Measurements from ENCODE around the gene SCARB2. TPM values are rescaled to one million over a fixed set of nuclear protein-coding genes. Genes with fewer than 3 reads are reported as not detected.
A peak's percentile ranks its signal among the peaks of the same experiment; 100 is the strongest.

Gene SCARB2
- total RNA-seq, 1 donor from 2014 or later = 228 TPM

GRCh38 chr4:76226418-76226817, 12.8 kb upstream of the SCARB2 start:
- no peak for DNase-seq (ENCODE audit: low spot score)

- DNase-seq (ENCODE audit: low spot score) = no peak
These were observed 10.5 kb upstream of the SCARB2 start for GRCh38 chr4:76224171-76224570.

- DNase-seq (ENCODE audit: low spot score) = no peak
These were observed 5.9 kb upstream of the SCARB2 start for GRCh38 chr4:76219299-76220055.

GRCh38 chr4:76216975-76217814, 3.6 kb upstream of the SCARB2 start:
- no peak for DNase-seq (ENCODE audit: low spot score)

- DNase-seq (ENCODE audit: low spot score) = no peak
These were observed 2.9 kb upstream of the SCARB2 start for GRCh38 chr4:76216524-76216923.

GRCh38 chr4:76215077-76215476, 1.5 kb upstream of the SCARB2 start:
- no peak for DNase-seq (ENCODE audit: low spot score)

DNA sequence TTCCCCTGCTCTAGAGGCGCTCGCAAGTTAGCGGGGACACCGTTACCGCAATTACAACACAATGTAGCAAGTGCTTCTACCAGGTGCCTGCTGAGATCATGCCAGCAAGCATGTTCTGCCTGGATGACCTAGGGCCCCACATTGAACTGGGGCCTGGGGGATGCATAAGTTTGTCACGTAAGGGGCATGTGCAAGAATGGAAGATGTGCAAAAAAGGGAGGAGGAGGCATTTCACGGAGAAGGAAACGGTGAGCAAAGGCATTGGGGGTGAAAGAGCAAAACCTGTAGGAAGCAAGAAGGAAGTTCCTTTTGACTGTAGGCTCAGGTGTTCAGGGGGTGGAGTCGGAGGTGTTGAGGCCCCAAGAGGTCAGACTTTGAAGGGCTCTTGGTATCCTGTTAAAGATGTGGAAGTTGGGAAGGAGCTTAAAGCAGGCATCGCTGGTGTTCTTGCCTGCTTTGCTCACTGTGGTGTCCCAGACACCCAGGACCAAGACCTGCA, 602 bp upstream of the SCARB2 start:
- no peak for DNase-seq (ENCODE audit: low spot score)

GRCh38 chr4:76212851-76213414, 691 bp downstream of the SCARB2 start:
- no peak for DNase-seq (ENCODE audit: low spot score)

DNA sequence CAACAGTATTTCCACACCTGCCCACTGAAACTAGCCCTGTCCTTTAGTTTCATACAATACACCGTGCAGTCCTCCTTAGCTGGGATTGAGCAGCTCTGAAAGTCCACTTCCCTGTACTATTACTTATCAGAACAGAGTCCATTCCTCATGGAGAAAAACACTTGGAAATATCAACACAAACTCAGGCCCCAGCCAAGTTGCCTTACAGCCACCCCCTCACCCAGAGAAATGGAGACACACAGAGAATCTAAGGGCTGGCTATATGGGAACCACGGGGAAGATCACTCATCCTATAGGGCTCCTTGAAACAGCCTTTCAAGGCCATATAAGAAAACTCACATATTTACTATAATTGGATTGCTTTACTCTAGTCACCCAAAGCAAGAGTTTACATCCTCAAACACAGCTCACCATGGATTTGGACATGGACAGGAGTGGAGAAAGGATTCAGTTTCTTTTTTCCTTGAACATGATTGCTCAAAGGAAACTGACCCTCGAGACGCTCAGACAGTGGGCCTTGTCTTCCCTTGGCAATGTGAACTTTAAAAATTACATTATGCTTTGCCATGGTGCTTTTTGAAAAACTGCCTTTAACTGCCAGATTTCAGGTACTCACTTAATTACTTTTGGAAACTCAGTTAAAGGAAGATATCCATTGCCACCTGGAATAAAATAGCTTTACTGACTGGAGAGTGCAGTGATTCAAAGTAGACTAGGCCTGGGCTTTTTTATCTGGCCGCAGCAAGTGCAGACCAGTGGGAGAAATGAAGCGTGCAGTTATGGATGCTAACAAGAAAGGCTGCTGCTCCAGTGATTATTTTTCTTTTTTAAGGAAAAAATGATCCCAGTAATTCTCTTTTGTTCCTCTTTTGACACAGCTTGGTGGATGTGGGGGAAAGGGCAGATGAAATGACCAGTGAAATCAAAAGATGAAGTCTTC, 1.6 kb downstream of the SCARB2 start:
- DNase-seq (ENCODE audit: low spot score) = no peak

GRCh38 chr4:76210452-76210851, 3.2 kb downstream of the SCARB2 start:
- DNase-seq (ENCODE audit: low spot score) = no peak

- DNase-seq (ENCODE audit: low spot score) = no peak
These were observed 3.7 kb downstream of the SCARB2 start for GRCh38 chr4:76209881-76210280.

- peak; percentile 86 for DNase-seq (ENCODE audit: low spot score)
These were observed 5.4 kb downstream of the SCARB2 start for GRCh38 chr4:76208005-76208765.

- DNase-seq (ENCODE audit: low spot score) = no peak
These were observed 6.1 kb downstream of the SCARB2 start for GRCh38 chr4:76207549-76207948.

DNA sequence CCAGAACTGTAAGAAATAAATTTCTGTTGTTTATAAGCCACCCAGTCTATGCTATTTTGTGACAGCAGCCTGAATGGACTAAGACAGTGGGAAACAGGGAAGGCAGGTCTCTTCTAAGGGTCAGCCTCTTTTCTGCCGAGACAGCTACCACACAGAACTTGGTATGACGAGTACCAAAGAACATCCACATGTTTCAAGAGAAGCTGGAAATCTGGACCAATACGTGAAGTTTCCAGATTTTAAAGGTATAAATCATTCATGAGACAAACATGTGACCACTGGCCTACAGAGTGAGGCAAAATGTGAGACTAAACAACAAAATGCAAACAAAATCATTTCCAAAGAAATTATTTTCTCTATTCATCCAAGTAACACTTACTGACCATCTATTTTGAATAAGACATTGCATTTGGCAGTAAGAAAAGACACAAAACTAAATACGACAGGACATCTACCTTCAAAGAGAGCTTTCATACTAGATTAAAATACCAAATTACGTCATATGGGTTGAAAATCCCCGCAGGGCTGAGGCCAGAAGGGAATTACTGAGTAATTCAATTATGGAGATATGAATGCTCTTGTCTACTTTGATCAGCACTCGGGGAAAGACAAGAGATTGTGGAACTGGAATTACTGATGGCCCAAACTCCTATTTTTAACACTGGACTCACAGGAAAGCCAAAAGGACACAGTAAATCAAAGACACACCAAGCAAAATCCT, 7.2 kb downstream of the SCARB2 start:
- DNase-seq (ENCODE audit: low spot score) = no peak

GRCh38 chr4:76205476-76205875, 8.1 kb downstream of the SCARB2 start:
- DNase-seq (ENCODE audit: low spot score) = no peak

DNA sequence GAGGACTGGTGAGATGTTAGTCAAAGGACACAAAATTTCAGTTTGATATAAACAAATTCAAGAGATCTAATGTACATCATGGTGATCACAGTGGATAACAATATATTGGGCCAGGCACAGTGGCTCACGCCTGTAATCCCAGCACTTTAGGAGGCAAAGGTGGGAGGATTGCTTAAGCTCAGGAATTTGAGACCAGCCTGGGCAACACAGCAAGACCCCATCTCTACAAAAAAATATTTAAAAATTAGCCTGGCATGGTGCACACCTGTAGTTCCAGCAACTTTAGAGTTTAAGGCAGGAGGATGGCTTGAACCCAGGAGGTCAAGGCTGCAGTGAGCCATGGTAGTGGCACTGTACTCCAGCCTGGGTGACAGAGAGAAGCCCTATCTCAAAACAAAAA, 8.7 kb downstream of the SCARB2 start:
- DNase-seq (ENCODE audit: low spot score) = no peak

DNA sequence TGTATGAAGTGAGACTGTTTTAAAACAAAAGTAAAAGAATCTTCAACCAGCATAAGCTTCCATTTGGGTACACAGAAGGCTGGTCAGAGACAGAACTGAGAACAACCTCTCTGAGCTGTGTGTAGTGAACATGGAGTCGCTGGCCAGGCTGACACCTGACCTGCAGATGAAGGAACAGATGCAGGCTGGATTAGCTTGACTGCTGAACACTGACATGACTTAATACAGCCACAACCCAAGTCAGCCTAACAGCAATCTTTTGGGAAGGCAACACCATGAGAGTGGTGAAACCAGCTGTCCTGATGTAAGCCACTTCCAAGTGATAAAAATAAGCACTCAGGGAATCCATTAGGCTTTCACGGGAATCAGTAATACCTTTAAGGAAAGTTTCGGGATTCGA, 10.1 kb downstream of the SCARB2 start:
- no peak for DNase-seq (ENCODE audit: low spot score)

GRCh38 chr4:76201276-76201675, 12.3 kb downstream of the SCARB2 start:
- DNase-seq (ENCODE audit: low spot score) = no peak

DNA sequence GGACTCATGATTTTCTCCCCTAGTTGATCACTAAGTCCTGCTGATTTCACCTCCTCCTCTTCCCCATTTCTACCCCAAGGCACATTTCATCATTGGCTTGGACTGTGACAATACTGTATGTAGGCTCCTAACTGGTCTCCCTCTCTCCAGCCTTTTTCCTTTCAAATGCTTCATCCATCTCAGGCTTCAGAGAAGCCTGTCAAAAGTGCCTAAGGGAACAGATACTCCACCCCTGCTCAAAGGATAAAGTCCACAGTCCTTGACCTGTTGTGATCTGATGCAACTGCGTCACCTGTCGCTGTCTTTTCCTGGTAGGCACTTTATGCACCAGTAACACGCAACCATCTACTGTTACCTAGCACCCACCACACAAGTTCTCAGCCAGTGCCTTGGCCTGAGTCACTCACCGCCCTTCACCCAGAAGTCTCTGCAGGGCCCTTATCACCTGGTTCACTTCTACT, 12.8 kb downstream of the SCARB2 start:
- DNase-seq (ENCODE audit: low spot score) = peak; percentile 61

- no peak for DNase-seq (ENCODE audit: low spot score)
These were observed 13.9 kb downstream of the SCARB2 start for GRCh38 chr4:76199664-76200211.
